ENCODE results near the gene WDR6.

Gene WDR6

GRCh38 chr3:49013738-49014660, 6.8 kb downstream of the WDR6 start:
- in situ Hi-C loops (cut with HindIII; ENCODE audit: low sequenced_read_pairs) = no loop called here

GRCh38 chr3:49015072-49015471, 7.9 kb downstream of the WDR6 start:
- in situ Hi-C loops (cut with HindIII; ENCODE audit: low sequenced_read_pairs) = no loop called here

- in situ Hi-C loops (cut with HindIII; ENCODE audit: low sequenced_read_pairs) = no loop called here
Observed at GRCh38 chr3:49015765-49016164, 8.6 kb downstream of the WDR6 start.

- in situ Hi-C loops (cut with HindIII; ENCODE audit: low sequenced_read_pairs) = no loop called here
Observed at GRCh38 chr3:49016414-49017228, 9.4 kb downstream of the WDR6 start.

- in situ Hi-C loops (cut with HindIII; ENCODE audit: low sequenced_read_pairs) = no loop called here
Observed at GRCh38 chr3:49017229-49017970, 10.2 kb downstream of the WDR6 start.

GRCh38 chr3:49017971-49018706, 10.9 kb downstream of the WDR6 start, which contains the start of gene DALRD3:
TSS of gene DALRD3 (minus strand) at chr3:49018580. CDS start at chr3:49018564, 16 bp downstream.
- in situ Hi-C loops (cut with HindIII; ENCODE audit: low sequenced_read_pairs) = no loop called here

GRCh38 chr3:49018707-49019006, 11.5 kb downstream of the WDR6 start:
- in situ Hi-C loops (cut with HindIII; ENCODE audit: low sequenced_read_pairs) = no loop called here

GRCh38 chr3:49019941-49020329, 12.7 kb downstream of the WDR6 start:
- in situ Hi-C loops (cut with HindIII; ENCODE audit: low sequenced_read_pairs) = no loop called here

- in situ Hi-C loops (cut with HindIII; ENCODE audit: low sequenced_read_pairs) = no loop called here
Observed at GRCh38 chr3:49020330-49021212, 13.4 kb downstream of the WDR6 start.

- in situ Hi-C loops (cut with HindIII; ENCODE audit: low sequenced_read_pairs) = no loop called here
Observed at GRCh38 chr3:49021213-49021812, 14.1 kb downstream of the WDR6 start.

- in situ Hi-C loops (cut with HindIII; ENCODE audit: low sequenced_read_pairs) = no loop called here
Observed at GRCh38 chr3:49021813-49022687, 14.9 kb downstream of the WDR6 start, which contains the start of gene NDUFAF3. TSS of gene NDUFAF3 (plus strand) at chr3:49022121. CDS start at chr3:49022145, 24 bp downstream.

- in situ Hi-C loops (cut with HindIII; ENCODE audit: low sequenced_read_pairs) = no loop called here
Observed at GRCh38 chr3:49022688-49023171, 15.5 kb downstream of the WDR6 start.

GRCh38 chr3:49023775-49024174, 16.6 kb downstream of the WDR6 start:
- in situ Hi-C loops (cut with HindIII; ENCODE audit: low sequenced_read_pairs) = no loop called here

- in situ Hi-C loops (cut with HindIII; ENCODE audit: low sequenced_read_pairs) = no loop called here
Observed at GRCh38 chr3:49024449-49024848, 17.3 kb downstream of the WDR6 start.

- in situ Hi-C loops (cut with HindIII; ENCODE audit: low sequenced_read_pairs) = no loop called here
Observed at GRCh38 chr3:49025005-49025792, 18.0 kb downstream of the WDR6 start.

GRCh38 chr3:49025793-49026520, 18.8 kb downstream of the WDR6 start:
- in situ Hi-C loops (cut with HindIII; ENCODE audit: low sequenced_read_pairs) = no loop called here
